Measurements from ENCODE around the gene PITPNM3.

Gene PITPNM3

DNA sequence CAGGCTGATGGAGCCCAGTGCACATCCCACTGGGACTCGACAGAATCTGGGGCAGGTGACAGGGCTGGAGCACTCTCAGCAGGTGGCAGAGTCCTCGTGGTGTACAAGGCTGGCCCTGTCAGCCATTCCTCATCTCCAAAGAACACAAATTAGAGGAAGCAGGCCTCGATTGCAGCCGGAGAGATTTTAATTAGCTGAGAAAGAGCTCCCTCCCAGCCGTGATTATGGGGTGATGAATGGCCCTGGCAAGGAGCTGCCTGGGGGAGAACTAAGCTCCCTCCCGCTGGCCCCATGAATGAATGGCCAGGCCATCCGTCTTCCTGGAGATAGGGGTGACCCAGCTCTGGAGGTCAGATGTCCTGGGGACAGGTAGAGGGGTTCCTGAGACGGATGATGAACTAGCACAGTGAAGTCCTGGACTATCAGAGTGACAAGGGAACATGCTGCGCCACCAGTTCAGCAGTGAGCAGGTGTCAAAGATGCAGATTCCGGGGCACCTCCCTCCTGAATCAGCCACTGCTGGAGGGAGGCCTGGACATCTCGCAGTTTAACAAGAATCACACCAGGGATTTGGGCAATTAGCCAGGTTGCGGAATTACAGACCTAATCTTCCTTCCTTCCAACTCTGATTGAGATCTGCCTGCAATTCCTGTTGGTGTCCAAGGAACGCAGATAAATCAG, 76.6 kb downstream of the PITPNM3 start:
- no peak for DNase-seq (ENCODE audit: low read depth in 2 of 2)

DNA sequence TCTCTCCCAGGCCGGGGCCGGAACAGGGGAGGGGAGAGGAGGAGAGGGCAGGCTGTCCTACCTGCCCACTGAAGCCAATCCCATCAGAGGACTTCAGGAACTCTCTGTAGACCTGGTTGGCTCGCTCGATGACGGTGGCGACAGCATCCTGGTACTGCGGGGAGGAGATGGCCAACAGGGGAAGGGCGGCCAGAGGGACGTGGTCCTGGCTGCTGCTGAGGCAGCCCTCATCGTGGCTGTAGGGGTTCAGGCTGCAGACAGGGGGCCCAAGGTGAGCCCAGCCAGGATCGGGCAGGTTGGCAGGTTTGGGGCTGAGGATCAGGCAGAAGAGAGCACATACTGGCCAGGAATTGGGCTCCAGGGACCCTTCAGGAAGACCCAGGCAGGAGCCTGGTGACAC, 77.9 kb downstream of the PITPNM3 start:
- no peak for DNase-seq (ENCODE audit: low read depth in 2 of 2)

DNA sequence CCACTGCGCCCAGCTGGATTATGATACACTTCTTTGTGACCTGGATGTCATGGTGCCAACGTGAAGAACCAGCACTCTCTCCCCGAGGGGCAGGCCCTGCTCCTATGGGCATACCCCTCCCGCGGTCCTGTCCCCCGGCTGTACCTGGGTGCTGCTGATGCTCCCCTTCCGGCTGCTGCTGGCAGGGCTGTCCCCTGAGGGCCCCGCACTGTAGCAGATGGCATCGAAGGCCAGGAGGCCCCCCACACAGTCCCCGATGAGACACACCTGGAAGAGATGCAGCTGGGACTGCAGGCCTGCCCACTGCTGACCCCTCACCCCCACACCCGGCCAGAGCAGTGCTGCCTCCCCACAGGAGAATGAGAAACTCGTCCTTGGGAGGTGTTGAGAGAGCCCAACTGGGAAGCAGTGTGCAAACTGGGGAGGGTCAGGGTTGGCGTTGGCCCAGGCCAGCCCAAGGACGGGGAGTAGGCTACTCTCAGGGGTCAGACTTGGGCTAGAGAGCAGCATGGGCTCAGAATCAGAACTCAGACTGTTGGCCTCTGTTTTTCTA, 78.4 kb downstream of the PITPNM3 start:
- no peak for DNase-seq (ENCODE audit: low read depth in 2 of 2)

DNA sequence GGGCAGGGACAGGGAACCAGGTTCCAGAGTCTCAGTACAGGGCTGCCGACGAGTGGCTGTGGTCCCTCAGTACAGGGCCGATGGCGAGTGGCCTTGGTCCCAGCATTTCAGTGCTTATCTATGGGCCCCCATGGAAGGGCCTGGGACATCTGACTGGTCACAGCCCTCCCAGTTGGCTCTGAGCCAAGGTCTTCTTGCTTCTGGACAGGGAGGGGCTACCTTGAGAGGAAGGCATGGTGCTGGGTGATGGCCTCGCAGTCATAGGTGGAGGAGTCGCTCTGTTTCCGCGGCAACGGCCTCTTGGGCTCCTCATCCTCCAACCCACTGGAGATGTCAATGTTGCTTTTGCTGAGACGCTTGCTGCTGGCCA, 79.6 kb downstream of the PITPNM3 start:
- DNase-seq (ENCODE audit: low read depth in 2 of 2) = no peak

DNA sequence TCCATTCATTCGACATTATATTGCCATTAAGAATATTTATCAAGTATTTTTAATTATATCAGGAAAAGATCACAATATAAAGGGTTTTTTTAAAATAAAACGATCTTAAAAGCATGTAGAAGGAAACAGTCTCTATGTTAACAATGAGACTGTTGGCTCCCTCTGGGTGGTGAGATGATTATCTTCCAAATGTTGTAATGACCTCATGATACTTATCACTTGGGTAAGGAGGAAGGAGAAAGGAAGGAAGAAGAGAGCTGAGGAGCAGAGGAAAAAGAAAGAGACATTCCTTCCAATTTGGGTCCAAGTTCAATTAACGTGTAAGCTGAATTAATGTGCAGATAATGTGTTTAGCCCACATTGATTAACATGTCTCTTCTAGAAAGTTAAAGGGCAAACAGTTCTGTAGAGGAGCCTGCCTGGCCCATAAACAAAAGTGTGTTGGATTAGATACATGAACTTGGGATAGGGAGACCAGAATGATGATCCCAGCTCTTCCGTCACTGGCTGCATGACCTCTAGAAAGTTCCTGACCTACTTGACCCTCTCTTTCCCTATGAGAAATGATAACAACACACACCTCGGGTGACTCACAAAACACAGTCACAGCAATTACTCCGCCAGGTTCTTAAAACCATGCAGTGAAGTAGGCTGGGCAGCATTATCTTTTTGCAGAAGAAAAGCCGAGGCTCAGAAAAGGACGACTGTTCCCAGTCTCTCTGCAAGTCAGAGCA, 80.1 kb downstream of the PITPNM3 start:
- DNase-seq (ENCODE audit: low read depth in 2 of 2) = no peak

DNA sequence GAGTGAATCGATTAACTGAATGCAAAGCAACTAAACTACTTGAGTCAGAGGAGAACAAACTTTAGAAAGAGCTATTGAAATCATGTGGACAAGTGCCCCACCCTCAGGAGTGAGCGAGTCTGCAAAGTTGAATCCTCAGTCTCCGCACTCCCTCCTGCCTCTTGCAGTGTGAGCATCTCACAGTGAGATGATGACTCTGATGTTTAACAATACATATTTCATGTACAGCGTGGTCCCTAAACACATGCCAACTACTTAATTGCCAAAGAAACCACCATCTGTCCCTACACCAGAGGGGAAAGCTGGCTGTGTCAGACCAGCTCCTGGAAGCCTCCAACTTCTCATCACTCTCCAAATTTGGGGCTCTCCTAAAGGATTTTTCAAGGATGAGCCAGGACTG, 80.9 kb downstream of the PITPNM3 start:
- DNase-seq (ENCODE audit: low read depth in 2 of 2) = no peak

DNA sequence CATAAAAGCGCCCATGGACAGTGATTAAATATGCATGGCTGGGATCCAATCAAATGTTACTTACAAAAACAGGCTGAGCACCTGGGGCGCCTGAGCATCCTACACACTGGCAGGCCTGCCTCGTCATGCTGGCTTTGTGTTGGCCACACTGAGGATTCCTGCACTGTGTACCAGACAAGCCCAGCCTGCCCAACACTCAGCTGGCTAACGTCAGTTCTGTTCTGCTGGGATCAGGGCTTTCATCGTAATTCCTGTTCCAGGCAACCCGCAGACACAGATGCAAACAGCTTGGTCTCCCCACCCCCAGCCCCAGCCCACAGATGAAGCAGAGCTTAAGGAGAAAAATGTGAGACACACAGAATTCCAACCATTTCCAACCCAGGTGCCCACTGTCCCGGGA, 81.4 kb downstream of the PITPNM3 start:
- no peak for DNase-seq (ENCODE audit: low read depth in 2 of 2)

DNA sequence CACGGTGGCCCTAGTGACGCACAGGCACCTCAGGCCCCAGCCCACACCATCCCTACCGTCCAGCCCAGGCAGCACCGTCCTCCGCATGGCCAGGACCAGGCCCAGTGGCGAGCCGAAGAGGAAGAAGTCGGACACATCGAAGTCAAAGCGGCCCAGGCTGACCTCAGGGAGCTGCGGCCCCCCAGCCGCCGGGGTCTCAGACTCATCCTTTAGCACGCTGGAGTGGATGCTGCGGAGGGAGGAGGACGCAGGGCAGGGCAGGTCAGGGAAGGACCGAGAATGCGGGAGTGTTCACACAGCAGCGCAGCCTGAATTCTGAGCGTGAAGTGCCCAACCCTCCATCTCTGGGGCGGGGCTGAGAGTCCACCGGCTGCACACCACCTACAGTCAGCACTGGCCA, 82.0 kb downstream of the PITPNM3 start:
- DNase-seq (ENCODE audit: low read depth in 2 of 2) = no peak

DNA sequence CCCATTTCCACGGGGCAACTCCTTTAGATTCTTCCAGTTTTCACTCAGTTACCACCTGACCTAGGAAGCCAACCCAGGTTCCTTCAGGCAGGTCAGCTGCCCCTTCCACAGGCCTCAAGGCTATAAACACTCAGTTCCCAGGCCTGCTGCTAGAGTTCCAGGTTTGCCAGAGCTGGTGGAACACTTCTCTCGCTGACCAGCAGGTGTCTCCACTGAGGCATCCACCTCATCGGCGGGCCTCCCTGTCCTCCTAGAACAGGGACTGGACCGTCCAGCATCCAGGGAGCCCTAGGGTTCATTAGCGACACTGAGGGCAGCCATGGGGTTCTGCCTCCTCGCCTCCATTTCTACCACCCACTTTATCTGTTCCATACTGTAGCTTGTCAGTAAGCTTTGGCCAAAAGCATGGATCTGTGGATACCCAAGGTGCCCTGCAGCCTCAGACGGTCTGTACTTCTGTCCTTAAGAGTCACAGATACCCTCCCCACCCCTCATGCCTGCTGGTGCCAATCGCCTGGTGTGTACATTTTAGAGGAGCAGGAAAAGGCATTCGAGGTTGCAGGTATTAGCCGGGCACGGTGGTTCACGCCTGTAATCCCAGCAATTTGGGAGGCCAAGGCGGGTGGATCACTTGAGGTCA, 83.1 kb downstream of the PITPNM3 start:
- peak in 1 of 2 donors; percentile 37 for DNase-seq (ENCODE audit: low read depth in 2 of 2)

DNA sequence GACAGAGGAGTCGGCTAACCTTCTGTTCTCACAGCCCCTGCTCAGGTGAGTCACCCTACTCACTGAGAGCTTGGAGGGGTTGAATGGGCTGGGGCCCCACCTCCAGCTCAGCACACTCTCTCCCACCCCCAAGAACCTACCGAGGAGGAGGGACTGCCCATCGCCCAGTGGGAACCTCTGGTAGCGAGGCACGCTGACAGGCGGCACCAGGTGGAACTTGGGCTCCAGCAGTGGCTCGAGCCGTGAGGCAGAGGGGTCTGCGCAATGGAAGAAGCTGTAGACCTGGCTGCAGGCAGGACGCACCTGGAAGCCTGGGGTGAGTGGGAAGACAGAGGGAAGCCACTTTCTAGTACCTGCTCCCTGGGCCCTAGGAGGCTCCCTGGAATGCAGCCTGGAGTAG, 83.8 kb downstream of the PITPNM3 start:
- DNase-seq (ENCODE audit: low read depth in 2 of 2) = no peak

DNA sequence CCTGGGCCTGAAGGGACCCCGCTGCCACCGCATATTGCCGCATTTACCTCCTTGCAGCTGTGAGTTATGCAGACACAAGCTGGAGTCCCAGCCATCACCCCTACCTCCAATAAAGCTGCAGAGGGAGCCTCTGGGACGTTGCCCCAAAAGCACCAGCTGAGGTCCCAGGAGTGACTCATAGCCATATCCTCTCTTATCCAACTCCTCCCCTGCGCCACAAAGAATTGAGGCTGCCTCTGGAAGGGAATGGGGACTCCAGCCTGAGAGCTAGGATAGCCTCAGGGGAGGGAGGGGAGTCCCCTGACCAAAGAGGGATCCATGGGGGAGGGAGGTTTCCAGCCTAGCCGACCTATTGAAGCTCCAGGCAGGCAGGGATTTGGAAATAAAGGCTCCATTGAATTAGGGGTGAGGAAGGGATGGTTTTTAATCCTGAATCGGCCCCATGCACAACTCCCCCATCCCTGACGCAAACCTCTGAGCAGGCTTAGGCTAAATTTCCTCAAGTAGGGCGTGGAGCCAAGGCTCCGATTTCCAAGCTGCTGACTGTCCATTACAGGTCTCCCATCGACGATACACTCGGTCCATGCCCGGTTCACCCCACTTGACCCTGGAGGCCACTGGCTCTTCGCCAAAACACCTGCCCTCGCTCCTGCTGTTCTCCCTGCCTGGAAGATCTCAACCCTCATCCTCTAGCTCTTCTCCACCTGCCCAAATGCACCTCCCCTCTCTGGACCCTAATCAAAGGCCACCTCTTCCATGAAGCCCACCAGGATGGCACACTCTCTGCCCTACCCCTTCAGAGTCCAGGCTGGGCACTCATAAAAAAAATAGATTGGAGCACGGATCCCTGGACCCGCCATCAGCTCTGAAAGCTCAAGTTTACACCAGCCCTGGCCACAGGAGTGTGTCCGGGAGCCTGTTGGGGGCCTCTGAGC, 84.6 kb downstream of the PITPNM3 start:
- no peak for DNase-seq (ENCODE audit: low read depth in 2 of 2)

DNA sequence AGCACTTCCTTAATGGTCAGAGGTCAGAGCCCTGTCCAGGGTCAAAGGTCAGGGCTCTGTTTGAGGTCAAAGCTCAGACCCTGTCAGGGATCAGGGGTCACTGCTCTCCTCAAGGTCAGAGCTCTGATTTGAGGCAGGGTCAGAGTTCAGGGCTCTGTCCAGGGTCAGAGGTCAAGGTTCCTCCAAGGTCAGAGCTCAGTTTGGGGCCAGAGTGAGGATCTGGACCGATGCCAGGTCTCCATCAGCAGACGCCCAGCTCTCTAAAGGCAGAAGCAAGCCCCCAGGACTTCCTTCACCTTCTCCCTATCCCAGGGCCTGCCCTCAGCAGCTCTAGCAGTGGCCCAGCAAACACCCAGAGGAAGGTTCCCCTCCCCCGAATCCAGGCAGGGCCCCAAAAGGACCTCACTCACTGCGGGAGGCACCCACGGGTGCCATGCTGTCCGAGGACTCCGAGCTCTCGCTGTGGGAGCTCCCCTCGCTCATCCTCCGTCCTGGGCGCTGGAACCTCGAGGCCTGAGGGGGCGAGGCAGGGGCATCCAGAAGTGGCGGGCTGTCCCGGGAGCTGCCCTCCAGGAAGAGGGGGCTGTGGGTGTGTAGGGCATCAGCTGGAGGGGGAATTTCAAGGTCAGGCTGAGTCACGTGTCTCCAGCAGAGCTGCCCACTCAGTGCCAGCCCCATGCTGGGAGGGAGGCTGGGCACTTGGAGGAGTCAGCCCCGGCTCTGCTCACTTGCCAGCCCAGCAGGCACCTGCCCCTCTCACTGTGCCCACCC, 85.4 kb downstream of the PITPNM3 start:
- no peak for DNase-seq (ENCODE audit: low read depth in 2 of 2)

DNA sequence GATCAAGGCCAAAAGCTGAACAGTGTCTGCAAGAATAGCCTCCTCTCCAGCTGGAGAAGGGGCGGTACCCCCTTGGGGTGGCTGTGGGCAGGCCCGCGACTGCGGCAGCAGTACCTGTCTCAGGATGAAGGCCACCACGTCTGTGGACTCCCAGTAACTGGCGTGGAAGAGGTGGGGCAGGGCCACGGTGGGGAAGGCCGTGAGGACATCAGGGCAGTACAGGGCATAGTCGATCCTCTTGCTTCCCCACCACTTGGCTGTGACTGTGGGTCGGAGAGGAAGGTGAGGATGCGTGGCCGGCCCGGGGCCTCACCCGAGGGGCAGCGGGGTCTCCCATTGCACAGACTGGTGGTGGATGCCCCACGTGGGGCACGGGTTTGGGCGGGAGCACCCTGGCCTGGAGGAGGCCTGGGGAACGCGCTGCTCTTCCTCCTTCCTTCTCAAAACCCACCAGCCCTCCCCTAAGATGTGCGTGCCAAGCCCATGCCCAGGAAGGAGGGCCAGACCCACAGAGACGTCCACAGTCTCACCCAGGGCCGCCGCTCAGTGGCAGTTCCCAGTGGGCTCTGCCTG, 86.1 kb downstream of the PITPNM3 start:
- no peak for DNase-seq (ENCODE audit: low read depth in 2 of 2)

DNA sequence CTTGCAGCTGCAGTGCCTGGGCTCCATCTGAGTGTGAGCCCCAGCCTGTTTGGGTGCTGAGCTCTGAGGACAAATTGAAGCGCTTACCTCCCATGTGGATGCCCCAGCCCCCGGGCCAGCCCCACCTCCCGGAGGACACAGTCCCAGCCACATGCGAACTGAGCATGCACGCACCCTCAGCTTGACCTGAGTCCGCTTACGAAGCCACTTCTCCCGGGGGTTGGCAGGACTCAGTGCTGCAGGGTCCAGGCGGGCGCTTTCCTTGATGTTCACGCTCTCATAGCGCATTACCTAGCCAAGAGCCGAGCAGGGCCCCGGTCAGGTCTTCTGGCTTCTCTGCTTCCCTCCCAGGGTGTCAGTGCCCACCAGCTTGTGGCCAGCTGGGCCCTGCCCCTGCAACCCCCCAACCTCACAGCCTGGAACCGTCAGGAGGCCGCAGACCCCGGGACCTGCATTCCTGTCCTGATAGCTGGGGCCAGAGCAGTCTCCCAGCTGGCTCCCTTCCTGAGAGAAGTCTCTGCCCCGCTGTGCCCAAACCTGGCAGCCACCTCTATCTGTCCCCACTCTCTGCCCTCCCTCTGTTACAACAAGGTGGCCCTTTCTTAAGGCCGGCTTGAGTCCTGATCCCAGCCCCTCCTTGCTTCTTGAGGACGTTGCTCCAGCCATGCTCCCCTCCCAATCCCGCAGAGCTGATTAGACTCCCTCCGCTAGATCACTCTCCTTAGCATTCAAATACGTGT, 88.1 kb downstream of the PITPNM3 start:
- DNase-seq (ENCODE audit: low read depth in 2 of 2) = no peak

DNA sequence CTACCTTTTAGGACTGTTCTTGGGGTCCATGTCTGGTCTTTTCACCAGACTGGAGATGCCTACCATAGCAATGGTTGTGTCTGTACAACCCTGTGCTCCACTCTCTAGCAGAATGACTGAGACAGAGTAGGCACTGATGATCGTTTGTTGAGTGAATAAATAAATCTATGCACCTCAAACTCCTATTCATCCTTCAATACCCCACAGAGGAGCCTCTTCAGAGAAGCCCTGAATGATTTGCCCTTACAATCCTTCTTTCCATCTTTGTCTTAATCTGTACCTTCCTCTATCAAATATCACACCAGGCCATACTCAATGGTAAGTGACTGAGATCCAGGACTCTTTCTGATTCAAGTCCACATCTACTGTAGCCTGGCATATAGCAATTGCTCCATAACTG, 88.8 kb downstream of the PITPNM3 start:
- DNase-seq (ENCODE audit: low read depth in 2 of 2) = no peak

DNA sequence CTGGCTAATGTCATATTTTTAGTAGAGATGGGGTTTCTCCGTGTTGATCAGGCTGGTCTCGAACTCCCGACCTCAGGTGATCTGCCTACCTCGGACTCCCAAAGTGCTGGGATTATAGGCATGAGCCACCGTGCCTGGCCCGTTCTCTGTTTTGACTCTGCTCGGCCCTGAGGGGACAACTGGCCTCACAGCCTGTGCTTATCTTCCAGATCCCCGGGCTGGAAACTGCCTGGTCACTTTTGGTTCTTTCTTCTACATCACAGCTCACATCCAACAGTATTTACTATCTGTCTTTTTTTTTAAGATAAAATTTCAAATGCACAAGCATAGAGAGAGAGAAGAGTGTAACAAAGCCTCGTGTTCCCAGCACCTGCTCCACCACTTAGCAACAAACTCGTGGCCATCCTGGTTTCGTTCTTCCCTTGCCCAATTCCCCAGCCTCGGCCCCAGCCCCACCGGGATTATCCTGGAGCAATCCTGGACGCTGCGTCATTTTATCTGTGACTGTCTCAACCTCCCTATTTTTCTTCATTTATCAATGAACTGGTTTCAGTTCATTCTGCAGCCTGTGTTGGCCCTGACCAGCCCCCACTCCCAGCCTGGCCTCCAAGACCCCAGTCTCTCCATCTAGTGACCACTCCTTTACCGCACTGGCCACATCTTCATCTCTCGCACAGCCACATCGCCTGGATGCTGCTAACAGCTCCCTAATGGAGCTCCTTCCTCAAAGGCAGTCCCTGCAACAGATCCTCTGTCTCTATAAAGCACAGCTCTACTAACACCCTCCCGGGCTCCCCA, 91.0 kb downstream of the PITPNM3 start:
- no peak for DNase-seq (ENCODE audit: low read depth in 2 of 2)

DNA sequence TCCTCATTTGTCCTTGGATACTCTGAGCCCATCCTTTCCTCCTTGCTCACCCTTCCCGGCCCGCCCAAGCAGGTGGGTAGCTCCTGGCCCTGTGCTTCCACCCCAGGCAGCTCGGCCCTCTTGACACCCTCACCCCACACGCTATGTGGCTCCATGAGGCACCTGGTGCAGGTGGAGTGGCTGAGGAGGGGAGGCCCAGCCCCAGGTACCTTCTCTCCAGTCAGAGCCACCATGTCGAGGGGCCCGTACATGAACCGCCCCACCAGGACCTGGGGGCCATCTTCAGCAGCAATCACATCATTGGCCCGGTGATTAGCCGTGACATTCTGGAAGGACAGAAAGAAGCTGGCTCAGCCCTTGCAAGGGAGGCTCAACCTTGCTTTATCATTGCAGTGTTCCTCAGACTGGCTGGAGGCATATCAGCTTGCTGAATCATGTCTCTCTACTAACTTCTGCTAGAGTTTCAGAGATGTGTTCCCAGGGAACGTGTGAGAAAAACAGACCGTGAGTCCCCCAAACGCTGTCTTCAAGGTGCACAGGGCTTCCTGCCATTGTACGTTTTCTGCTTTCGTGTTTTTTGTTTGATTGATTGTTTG, 91.8 kb downstream of the PITPNM3 start:
- DNase-seq (ENCODE audit: low read depth in 2 of 2) = no peak

DNA sequence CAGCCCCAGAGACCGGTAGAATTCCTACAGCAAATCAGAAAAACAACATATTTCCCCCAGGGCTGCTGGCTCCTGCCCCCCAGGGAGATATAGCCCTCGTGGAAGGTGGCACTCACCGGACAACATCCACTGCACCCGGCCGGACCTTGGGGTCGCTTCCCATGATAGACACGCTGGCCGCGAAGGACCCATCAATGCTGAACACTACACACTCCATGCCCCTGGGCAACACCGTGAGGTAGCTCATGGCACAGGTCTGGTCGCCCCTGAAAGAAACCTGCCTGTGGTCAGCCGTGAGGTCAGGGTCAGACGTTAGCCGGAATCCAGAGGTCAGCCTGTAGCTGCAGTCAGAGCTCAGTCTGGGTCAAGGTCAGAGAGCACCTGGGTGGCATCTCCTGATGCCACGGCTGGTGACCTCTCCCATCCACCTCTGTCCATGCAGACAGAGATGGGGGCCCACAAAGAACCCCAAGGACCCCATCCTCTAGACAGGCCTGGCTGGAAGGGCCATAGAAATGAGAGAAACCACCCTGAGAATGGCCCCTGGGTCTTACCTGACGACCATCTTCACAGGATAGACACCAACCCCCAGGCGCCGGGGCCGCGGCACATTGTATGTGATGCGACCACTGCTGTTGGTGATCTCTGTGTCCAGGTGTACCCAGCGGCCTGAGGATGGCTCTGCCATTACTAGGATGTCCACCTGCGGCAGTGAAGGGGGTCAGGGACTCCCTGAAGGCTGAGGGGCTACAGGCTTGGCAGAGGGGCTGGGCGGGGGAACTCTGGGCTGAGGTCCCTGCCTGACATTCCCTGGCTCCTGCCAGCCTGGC, 92.5 kb downstream of the PITPNM3 start:
- DNase-seq (ENCODE audit: low read depth in 2 of 2) = no peak

Data from stimulated activated CD8-positive, alpha-beta memory T cell treated with anti-CD3 and anti-CD28 coated beads, Interleukin-15, amount 100 ng/mL, for 48 hours (primary cell).